Measurements from ENCODE around the gene KDM8.

The KDM8 gene

DNA sequence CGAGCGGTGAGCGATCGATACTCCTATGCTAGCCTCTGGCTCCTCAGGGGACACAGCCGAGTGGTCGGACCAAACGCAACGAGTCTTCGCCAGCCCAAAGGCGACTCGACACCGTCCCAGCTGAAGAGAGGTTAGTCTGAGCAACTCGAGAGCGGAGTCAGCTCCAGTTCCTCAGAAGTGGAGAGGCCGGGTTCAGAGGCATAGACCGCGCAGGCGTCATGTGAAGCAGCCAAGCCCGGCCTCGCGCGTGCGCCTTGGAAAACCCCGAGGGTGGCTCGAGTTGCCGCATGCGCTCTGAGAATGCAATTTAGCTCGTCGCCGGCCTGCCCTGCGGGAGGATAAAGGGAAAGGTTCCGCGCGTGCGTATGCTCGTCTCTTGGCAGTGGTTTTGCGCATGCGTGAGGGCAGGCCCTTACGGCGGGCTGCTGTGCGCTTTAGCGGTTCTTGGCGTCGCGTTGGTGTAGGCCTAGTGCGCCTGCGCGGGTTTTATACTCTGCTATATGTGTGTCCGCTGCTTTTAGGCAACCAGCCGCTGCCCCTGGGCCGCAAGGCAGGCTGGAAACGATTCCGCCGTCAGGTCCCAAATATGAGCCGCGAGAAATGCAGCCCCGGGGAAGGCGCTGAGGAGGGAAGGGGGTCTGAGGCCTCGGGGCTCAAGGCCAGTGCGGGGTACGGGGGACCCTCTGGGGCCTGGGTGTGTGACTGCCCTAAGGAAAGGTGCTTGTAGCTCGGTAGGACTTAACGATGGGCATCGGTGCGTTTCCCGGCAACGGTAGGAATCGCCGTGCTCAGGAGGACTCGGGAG is at the start of gene KDM8:
KDM8 (plus strand) TSS at position 20 of the 805 bp plus-strand sequence. CDS start 6,598 bp downstream, outside the sequence.
- Histone ChIP-seq H2AFZ (ENCODE audit: low read length, unreplicated experiment) (peak within 1 kb of the TSS; percentile 90), H3K27ac (ENCODE audit: low read depth, low read length) (peak within 1 kb of the TSS; percentile 89), H3K27me3 (ENCODE audit: insufficient read depth, low read length) (no peaks in the 10 kb centered on the region), H3K79me2 (ENCODE audit: control insufficient read depth, insufficient read depth, low read length, unreplicated experiment) (peaks cover 3% of the 10 kb centered on the region), H3K36me3 (ENCODE audit: insufficient read depth, low read length) (no peaks in the 10 kb centered on the region), H3K4me3 (ENCODE audit: low read depth, low read length) (peak within 1 kb of the TSS; percentile 90), H3K4me1 (ENCODE audit: control insufficient read depth, insufficient read depth, low read length, unreplicated experiment) (peaks cover 4% of the 10 kb centered on the region)

- Histone ChIP-seq H3K36me3 (ENCODE audit: insufficient read depth, low read length) (no peaks in the 10 kb centered on the region), H3K4me3 (ENCODE audit: low read depth, low read length) (no peak overlapping the region), H3K79me2 (ENCODE audit: control insufficient read depth, insufficient read depth, low read length, unreplicated experiment) (no peaks in the 10 kb centered on the region), H3K27me3 (ENCODE audit: insufficient read depth, low read length) (0 out of 2 replicates have a peak, but pooled peaks cover 3% of the 10 kb centered on the region), H3K27ac (ENCODE audit: low read depth, low read length) (no peak overlapping the region), H2AFZ (ENCODE audit: low read length, unreplicated experiment) (no peak overlapping the region), H3K4me1 (ENCODE audit: control insufficient read depth, insufficient read depth, low read length, unreplicated experiment) (no peaks in the 10 kb centered on the region)
These were observed 48.4 kb upstream of the KDM8 start for GRCh38 chr16:27154705-27155521.

DNA sequence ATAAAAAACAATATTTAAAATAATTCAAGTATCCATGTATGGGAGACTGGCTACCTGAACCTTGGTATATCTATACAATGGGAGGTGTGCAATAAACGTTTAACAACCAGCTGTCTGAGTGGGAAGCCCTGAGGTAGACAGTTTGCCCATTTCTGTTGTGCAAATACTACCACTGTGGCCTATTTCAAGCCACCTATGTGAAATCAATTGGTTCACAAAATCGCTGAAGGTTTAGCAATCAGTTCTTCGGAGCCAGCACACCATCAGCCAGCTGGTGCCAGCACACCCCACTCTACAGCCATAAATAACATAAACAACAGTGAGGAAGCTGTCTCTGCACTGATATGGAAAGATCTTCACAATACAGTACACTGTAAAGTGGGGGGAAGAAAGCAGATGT is 46.7 kb upstream of the KDM8 start:
- Histone ChIP-seq H3K27me3 (ENCODE audit: insufficient read depth, low read length) (0 out of 2 replicates have a peak, but pooled peaks cover 3% of the 10 kb centered on the region), H3K4me3 (ENCODE audit: low read depth, low read length) (no peak overlapping the region), H3K36me3 (ENCODE audit: insufficient read depth, low read length) (no peaks in the 10 kb centered on the region), H3K79me2 (ENCODE audit: control insufficient read depth, insufficient read depth, low read length, unreplicated experiment) (no peaks in the 10 kb centered on the region), H2AFZ (ENCODE audit: low read length, unreplicated experiment) (no peak overlapping the region), H3K4me1 (ENCODE audit: control insufficient read depth, insufficient read depth, low read length, unreplicated experiment) (no peaks in the 10 kb centered on the region), H3K27ac (ENCODE audit: low read depth, low read length) (no peak overlapping the region)

GRCh38 chr16:27161398-27161797 is 41.9 kb upstream of the KDM8 start:
- Histone ChIP-seq H3K79me2 (ENCODE audit: control insufficient read depth, insufficient read depth, low read length, unreplicated experiment) (no peaks in the 10 kb centered on the region), H2AFZ (ENCODE audit: low read length, unreplicated experiment) (no peak overlapping the region), H3K27ac (ENCODE audit: low read depth, low read length) (no peak overlapping the region), H3K4me1 (ENCODE audit: control insufficient read depth, insufficient read depth, low read length, unreplicated experiment) (no peaks in the 10 kb centered on the region), H3K36me3 (ENCODE audit: insufficient read depth, low read length) (no peaks in the 10 kb centered on the region), H3K4me3 (ENCODE audit: low read depth, low read length) (no peak overlapping the region), H3K27me3 (ENCODE audit: insufficient read depth, low read length) (0 out of 2 replicates have a peak, but pooled peaks cover 3% of the 10 kb centered on the region)

DNA sequence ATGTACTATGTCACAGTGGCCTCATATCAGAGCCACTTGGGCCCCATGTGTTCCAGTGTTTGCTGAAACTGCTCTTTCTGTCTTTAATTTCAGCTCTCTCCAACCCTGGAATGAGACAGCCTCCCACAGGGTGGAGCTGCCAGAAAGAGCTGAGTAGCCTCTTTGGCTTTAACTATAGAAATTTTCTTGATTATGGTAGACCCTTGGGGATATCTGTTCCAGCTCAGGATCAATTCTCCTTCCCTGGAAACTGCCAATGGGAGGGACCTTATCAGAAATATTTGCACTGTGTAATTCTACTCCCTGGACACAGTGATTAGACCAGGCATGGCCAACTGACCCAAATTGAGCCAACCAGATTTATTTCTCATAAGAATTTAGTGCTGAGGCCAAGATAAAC is 39.0 kb upstream of the KDM8 start:
- 0 out of 2 replicates have a peak, but pooled peaks cover 3% of the 10 kb centered on the region for H3K27me3 ChIP-seq (ENCODE audit: insufficient read depth, low read length)
- no peaks in the 10 kb centered on the region for H3K79me2 ChIP-seq (ENCODE audit: control insufficient read depth, insufficient read depth, low read length, unreplicated experiment)
- no peak overlapping the region for H2AFZ ChIP-seq (ENCODE audit: low read length, unreplicated experiment)
- no peak overlapping the region for H3K4me3 ChIP-seq (ENCODE audit: low read depth, low read length)
- no peaks in the 10 kb centered on the region for H3K36me3 ChIP-seq (ENCODE audit: insufficient read depth, low read length)
- H3K4me1 ChIP-seq (ENCODE audit: control insufficient read depth, insufficient read depth, low read length, unreplicated experiment), result no peaks in the 10 kb centered on the region
- H3K27ac ChIP-seq (ENCODE audit: low read depth, low read length), result no peak overlapping the region

GRCh38 chr16:27165576-27165975 is 37.8 kb upstream of the KDM8 start:
- no peak overlapping the region for H2AFZ ChIP-seq (ENCODE audit: low read length, unreplicated experiment)
- no peaks in the 10 kb centered on the region for H3K4me1 ChIP-seq (ENCODE audit: control insufficient read depth, insufficient read depth, low read length, unreplicated experiment)
- H3K27ac ChIP-seq (ENCODE audit: low read depth, low read length), result no peak overlapping the region
- no peaks in the 10 kb centered on the region for H3K36me3 ChIP-seq (ENCODE audit: insufficient read depth, low read length)
- no peaks in the 10 kb centered on the region for H3K27me3 ChIP-seq (ENCODE audit: insufficient read depth, low read length)
- H3K79me2 ChIP-seq (ENCODE audit: control insufficient read depth, insufficient read depth, low read length, unreplicated experiment), result no peaks in the 10 kb centered on the region
- H3K4me3 ChIP-seq (ENCODE audit: low read depth, low read length), result no peak overlapping the region

GRCh38 chr16:27168790-27169189 is 34.5 kb upstream of the KDM8 start:
- Histone ChIP-seq H3K27ac (ENCODE audit: low read depth, low read length) (no peak overlapping the region), H2AFZ (ENCODE audit: low read length, unreplicated experiment) (no peak overlapping the region), H3K4me3 (ENCODE audit: low read depth, low read length) (no peak overlapping the region), H3K79me2 (ENCODE audit: control insufficient read depth, insufficient read depth, low read length, unreplicated experiment) (no peaks in the 10 kb centered on the region), H3K36me3 (ENCODE audit: insufficient read depth, low read length) (no peaks in the 10 kb centered on the region), H3K4me1 (ENCODE audit: control insufficient read depth, insufficient read depth, low read length, unreplicated experiment) (no peaks in the 10 kb centered on the region), H3K27me3 (ENCODE audit: insufficient read depth, low read length) (no peaks in the 10 kb centered on the region)

- Histone ChIP-seq H3K27ac (ENCODE audit: low read depth, low read length) (no peak overlapping the region), H3K4me3 (ENCODE audit: low read depth, low read length) (no peak overlapping the region), H2AFZ (ENCODE audit: low read length, unreplicated experiment) (no peak overlapping the region), H3K4me1 (ENCODE audit: control insufficient read depth, insufficient read depth, low read length, unreplicated experiment) (no peaks in the 10 kb centered on the region), H3K36me3 (ENCODE audit: insufficient read depth, low read length) (no peaks in the 10 kb centered on the region), H3K79me2 (ENCODE audit: control insufficient read depth, insufficient read depth, low read length, unreplicated experiment) (no peaks in the 10 kb centered on the region), H3K27me3 (ENCODE audit: insufficient read depth, low read length) (no peaks in the 10 kb centered on the region)
These were observed 33.7 kb upstream of the KDM8 start for GRCh38 chr16:27169511-27170071.

DNA sequence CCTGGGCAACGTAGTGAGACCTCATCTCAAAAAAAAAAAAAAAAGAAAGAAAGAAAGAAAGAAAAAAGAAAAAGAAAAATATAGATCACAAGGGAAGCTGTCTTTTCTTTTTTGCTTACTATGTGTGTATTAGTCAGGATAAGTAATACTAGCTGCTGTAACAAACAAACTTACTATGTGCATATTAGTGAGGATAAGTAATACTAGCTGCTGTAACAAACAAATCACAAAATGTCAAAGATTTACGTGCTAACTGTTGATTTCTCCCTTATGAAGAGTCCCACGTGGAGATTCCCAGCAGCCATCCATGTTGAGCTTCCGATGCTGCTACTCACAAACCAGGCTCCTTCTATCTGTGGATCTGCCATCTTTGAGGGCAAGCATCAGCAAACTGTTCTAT is 31.7 kb upstream of the KDM8 start:
- Histone ChIP-seq H3K4me1 (ENCODE audit: control insufficient read depth, insufficient read depth, low read length, unreplicated experiment) (no peaks in the 10 kb centered on the region), H2AFZ (ENCODE audit: low read length, unreplicated experiment) (no peak overlapping the region), H3K27me3 (ENCODE audit: insufficient read depth, low read length) (no peaks in the 10 kb centered on the region), H3K36me3 (ENCODE audit: insufficient read depth, low read length) (no peaks in the 10 kb centered on the region), H3K4me3 (ENCODE audit: low read depth, low read length) (no peak overlapping the region), H3K79me2 (ENCODE audit: control insufficient read depth, insufficient read depth, low read length, unreplicated experiment) (no peaks in the 10 kb centered on the region), H3K27ac (ENCODE audit: low read depth, low read length) (no peak overlapping the region)

DNA sequence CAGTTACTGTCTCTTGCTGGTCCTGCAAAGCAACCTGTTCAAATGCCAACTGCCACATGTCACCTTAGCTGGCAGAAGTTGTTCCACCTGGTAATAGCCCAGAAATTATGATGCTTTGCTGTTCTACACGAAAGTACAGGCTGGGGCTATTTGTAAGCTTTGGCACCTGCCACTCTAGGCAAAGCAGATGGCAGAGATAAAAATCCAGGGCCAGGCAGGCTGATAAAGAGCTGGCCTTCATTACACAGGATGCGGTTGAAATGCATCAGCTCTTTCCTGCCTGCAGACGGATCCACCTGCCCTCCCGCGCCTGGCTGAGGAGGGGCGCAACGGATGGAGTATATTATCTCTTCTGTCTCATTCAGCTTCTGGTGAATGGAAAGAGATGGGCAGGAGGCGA is 29.3 kb upstream of the KDM8 start:
- no peaks in the 10 kb centered on the region for H3K27me3 ChIP-seq (ENCODE audit: insufficient read depth, low read length)
- H2AFZ ChIP-seq (ENCODE audit: low read length, unreplicated experiment), result no peak overlapping the region
- H3K27ac ChIP-seq (ENCODE audit: low read depth, low read length), result no peak overlapping the region
- no peak overlapping the region for H3K4me3 ChIP-seq (ENCODE audit: low read depth, low read length)
- H3K79me2 ChIP-seq (ENCODE audit: control insufficient read depth, insufficient read depth, low read length, unreplicated experiment), result no peaks in the 10 kb centered on the region
- peaks cover 11% of the 10 kb centered on the region for H3K4me1 ChIP-seq (ENCODE audit: control insufficient read depth, insufficient read depth, low read length, unreplicated experiment)
- H3K36me3 ChIP-seq (ENCODE audit: insufficient read depth, low read length), result no peaks in the 10 kb centered on the region

Data from ACC112 (cell line).